Activated CD4-positive, CD25-positive, alpha-beta regulatory T cell treated with anti-CD3 and anti-CD28 coated beads, Interleukin-2, amount 50 U/mL, for 24 hours (primary cell): Measurements from ENCODE around the gene POLR2L.
A peak's percentile ranks its signal among the peaks of the same experiment; 100 is the strongest.

Source experiments
- ATAC-seq, 2 donors: fragments of 150-1000 bp; cut with Tn5 transposase; one replicate each; pipeline ENCODE4 v1.10.0; 2021; ENCODE audit warnings: mild to moderate bottlenecking in 1 of 2, moderate library complexity in 1 of 2

Gene POLR2L

GRCh38 chr11:842370-843002 is at the start of gene POLR2L, which contains the start of gene TSPAN4:
Gene POLR2L (minus strand): TSS chr11:842529. CDS start chr11:842508, 21 bp downstream.
Gene TSPAN4 (plus strand): TSS chr11:842852. CDS start chr11:850305, 7,453 bp downstream.
- peak; percentile 83 to 85 for ATAC-seq

GRCh38 chr11:890794-891540 is 48.6 kb upstream of the POLR2L start:
- ATAC-seq = no peak

DNA sequence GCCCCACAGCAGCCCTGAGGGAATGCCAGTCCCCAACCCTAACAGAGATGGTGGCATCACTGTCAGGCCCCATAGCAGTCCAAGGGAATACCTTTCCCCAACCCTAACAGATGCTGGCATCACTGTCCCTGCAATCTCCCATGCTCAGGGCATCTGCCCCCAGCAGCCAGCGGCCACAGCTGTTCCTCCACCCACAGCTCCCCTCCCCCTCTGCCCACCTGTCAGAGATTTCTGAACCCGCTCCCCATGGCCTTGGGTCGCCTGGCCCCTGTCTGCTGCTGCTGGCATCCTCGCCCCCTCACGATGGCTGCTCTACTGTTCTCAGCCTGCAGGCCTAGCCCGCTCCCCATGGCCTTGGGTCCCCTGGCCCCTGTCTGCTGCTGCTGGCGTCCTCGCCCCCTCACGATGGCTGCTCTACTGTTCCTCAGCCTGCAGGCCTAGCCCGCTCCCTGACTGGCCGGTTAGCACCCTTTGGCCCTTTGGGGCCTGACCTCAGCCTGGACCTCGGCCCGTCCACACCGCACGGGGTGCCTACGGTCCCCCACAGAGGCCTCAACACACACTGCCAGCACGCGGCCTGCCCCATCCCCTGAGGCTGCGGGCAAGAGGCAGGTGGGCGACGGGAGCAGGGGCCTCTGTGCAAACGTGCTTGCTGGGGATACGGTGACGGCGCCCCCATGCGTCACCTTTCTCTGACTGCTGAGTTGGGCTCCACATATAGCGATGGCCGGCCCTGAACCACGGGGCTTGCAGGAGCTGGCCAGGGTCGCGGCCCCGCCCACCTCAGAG is 47.6 kb upstream of the POLR2L start:
- no peak for ATAC-seq

GRCh38 chr11:889257-889656 is 46.9 kb upstream of the POLR2L start:
- ATAC-seq = no peak

DNA sequence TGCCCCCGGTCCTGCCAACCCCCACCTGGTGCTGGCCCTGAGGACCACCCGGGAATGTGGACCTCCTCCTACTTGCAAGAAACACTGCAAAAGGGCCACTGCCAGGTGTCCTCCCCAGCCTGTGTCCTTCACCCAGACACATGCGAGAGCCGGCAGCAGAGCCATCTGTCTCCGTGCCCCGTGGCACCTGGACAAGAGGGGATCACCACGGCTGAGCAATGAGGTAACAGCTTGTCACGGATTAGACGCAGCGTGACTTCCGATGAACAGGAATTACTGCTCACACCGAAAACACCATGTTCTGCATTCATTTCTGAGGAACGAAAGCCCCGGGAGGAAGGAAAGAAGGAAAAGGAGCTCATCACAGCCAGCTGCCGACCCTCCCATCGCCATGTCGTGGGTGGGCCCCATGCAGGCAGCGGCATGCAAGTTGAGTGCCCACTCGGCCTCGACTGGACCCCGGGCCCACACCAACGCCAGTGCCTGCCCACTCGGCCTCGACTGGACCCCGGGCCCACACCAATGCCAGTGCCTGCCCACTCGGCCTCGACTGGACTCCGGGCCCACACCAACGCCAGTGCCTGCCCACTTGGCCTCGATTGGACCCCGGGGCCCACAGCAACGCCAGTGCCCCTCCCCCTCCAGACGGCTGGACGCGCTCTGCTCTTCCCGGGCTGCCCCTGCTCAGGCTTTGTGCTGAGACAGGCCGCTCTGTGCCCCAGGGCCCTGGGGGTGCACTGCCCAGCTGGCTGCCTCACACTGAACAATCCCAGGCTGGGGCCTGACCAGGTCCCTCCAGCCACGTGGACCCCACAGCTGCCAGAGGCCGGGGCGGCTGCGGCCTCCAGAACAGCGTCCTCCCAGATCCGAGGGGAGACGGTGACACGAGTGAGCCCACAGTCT is 46.2 kb upstream of the POLR2L start:
- no peak for ATAC-seq

GRCh38 chr11:887589-887988 is 45.3 kb upstream of the POLR2L start:
- ATAC-seq = no peak

- ATAC-seq = no peak
These were observed 44.2 kb upstream of the POLR2L start for GRCh38 chr11:886568-886967.

GRCh38 chr11:884578-885070 is 42.3 kb upstream of the POLR2L start:
- ATAC-seq = no peak

DNA sequence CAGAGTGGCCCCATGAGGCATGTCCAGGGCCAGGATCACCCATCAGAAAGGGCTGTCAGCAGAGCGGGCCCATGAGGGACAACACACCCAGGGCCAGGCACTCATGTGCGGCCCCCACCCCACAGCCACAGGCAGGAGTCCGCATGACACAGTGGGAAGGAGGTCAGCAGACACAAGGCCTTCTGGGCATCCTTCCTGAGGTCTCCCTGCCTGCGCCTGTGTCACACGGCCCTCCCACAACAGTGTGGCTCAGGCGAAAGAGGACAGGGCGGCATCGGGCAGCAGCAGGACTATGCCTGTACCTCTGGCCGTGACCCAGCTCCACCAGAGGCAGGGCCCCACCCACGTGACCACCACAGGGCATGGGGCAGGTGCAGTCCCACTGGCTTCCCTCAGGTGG is 41.2 kb upstream of the POLR2L start:
- no peak for ATAC-seq

DNA sequence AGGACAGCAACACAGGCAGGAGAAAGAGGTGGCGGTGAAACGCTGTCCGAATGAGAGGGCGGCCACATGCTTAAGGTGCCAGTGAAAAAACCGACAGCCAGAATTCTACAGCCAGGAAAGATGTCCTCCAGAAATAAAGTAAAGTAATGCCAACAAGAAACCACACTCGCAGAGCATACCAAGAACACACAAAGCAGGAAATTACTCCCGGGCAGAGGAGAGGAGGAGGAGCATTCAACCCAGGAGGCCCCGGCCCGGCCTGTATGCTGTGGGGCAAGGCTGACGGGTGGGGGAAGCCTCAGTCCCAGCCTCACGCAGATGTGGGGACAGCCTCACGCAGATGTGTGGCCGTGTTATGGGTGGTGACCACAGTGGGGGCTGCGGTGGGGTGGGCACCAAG is 40.3 kb upstream of the POLR2L start:
- no peak for ATAC-seq

DNA sequence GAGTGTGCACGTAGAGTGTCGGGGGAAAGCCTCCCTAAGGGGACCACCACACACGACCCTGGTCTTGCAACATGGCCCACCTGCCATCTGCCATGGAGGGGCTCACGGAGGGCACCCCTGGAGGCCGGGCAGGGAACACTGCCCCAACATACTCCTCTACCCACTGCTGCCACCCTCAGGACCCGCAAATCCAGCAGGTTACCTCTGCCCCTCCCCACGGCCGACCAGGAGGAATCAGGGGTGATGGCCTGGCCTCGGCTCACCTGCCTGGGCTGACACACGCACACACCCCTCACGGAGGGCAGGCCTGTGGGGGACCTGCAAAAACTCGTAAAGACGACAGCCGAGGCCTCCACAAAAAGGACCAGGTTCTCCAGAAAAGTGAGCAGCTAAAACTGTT is 38.1 kb upstream of the POLR2L start:
- ATAC-seq = no peak

DNA sequence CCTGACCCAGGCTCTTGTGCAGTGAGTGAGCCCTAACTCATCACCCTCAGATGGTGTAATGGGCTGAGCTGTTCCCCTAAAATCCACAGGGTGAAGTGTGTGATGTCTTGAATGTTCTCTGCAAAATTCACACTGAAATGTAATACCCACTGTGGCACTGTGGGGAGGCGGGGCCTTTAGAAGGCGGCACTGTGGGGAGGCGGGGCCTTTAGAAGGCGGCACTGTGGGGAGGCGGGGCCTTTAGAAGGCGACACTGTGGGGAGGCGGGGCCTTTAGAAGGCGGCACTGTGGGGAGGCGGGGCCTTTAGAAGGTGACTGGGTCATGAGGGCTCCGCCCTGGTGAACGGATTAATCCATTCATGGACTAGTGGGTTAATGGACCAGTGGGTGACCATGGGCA is 35.2 kb upstream of the POLR2L start:
- peak in 1 of 2 donors; percentile 17 for ATAC-seq

GRCh38 chr11:876545-876944 is 34.2 kb upstream of the POLR2L start:
- no peak for ATAC-seq

- no peak for ATAC-seq
These were observed 33.5 kb upstream of the POLR2L start for GRCh38 chr11:875769-876301.

GRCh38 chr11:875203-875602 is 32.9 kb upstream of the POLR2L start:
- ATAC-seq = no peak

GRCh38 chr11:873706-874105 is 31.4 kb upstream of the POLR2L start:
- no peak for ATAC-seq

- no peak for ATAC-seq
These were observed 30.5 kb upstream of the POLR2L start for GRCh38 chr11:872799-873198.

DNA sequence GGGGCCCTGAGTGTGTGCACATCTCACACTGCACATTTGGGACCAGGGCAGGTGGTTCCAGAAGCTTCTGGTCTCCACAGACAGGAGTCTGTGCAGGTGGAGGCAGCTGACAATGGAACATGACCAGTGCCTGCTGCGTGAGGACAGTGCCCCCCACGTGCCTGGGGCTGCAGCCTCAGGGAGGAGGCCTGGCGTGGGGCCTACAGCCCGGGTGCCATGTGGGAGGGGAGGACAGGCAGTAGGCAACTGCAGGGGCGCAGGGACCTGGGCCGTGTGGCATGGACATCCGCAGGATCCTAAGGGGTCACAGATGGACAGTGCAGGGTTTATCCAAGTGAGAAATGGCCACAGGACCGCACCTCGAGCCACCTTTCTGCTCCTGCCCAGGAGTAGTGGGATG is 29.1 kb upstream of the POLR2L start:
- ATAC-seq = no peak

- ATAC-seq = no peak
These were observed 28.1 kb upstream of the POLR2L start for GRCh38 chr11:870418-870817.

- no peak for ATAC-seq
These were observed 27.7 kb upstream of the POLR2L start for GRCh38 chr11:870127-870413.

GRCh38 chr11:869399-870126 is 27.2 kb upstream of the POLR2L start:
- no peak for ATAC-seq

GRCh38 chr11:868802-869201 is 26.5 kb upstream of the POLR2L start:
- ATAC-seq = no peak
